Esophagus squamous epithelium (tissue), 4 donors: Measurements from ENCODE around the gene FDX1.

ENCODE experiments used
- CTCF ChIP-seq, 6 experiments: fragments of 450-650 bp in 4 of 6; fragments of 200-600 bp in 2 of 6; sonication (generic) in 2 of 6; IDR thresholded peaks; one replicate each; pipeline ENCODE4 v1.5.1; 2016 to 2019; ENCODE audit warnings: antibody characterized with exemption in 6 of 6, mild to moderate bottlenecking in 4 of 6, moderate library complexity in 4 of 6
- POLR2A ChIP-seq, 4 donors: fragments of 450-650 bp; IDR thresholded peaks; one replicate each; pipeline ENCODE4 v1.6.1; 2017; ENCODE audit warnings: antibody characterized with exemption in 4 of 4, mild to moderate bottlenecking in 4 of 4, moderate library complexity in 3 of 4

GRCh38 chr11:110428956-110429730, 605 bp upstream of the FDX1 start:
- no peak for TF ChIP-seq CTCF (IDR thresholded peaks at IDR 0.05)
- no peak for TF ChIP-seq POLR2A (IDR thresholded peaks at IDR 0.05)
